PC-3 (cell line): ENCODE results near the gene NR1I3.

Source experiments
- CTCF ChIP-seq: fragments of 300-600 bp; sonication (generic); conservative IDR thresholded peaks from 2 replicates; pipeline ENCODE4 v1.5.1; 2017; ENCODE audit warnings: antibody characterized with exemption, low read depth, mild to moderate bottlenecking, low read length
- EZH2 ChIP-seq: fragments of 300-600 bp; sonication (generic); IDR thresholded peaks from one replicate; pipeline ENCODE4 v1.6.1; 2017; ENCODE audit warnings: antibody characterized with exemption, mild to moderate bottlenecking, low read length; ENCODE audit not compliant: unreplicated experiment
- EZH2phosphoT487 ChIP-seq: fragments of 300-600 bp; sonication (generic); IDR thresholded peaks from 2 replicates; pipeline ENCODE4 v1.6.1; 2018; ENCODE audit warnings: mild to moderate bottlenecking, antibody characterized with exemption, low read length, borderline replicate concordance

DNA sequence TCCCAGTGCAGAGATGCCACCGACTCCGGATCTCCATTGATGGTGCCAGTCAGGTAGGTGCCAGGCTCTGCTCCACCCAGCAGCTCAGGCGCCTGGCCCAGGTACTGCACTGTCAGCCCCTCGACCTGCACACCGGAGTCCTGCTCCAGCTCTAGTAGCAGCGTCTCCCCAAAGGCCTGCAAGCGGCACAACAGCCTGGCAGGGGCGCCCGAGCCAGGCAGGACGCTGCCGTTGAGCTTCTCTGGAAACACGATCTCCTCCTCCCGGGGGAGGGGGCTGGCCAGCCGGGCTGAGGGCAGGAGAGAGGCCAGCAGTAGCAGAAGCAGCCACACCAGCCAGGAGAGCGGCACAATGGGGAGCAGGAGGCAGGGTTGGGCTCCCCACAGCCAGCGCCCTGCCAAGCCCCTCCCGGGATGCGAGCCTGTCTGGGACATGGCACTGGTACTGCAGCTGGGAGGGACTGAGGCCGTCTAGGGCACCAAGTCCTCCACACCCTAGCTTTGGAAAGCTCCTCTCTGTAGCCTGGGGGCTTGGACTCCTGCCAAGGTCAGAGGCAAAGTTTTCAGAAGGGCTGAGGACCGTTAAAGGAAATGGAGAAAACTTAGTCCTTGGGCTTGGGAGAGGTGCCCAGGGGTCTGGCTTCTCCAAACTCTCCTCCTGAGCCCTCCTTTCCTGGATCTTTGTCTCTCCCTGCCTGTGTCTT, 39.7 kb downstream of the NR1I3 start:
- TF ChIP-seq EZH2phosphoT487 (no peak), CTCF (no peak), EZH2 (no peak)
